ENCODE data around the gene PSMG3.

GRCh38 chr7:1546909-1547776 is 22.7 kb downstream of the PSMG3 start:
- TF ChIP-seq CTCF (IDR thresholded peaks at IDR 0.05) (no peak), EZH2phosphoT487 (IDR thresholded peaks at IDR 0.05) (no peak)

All from neural progenitor cell (in vitro differentiated cells).